GF-D8 (cell line): ENCODE data around the gene THSD4.
"Not testable (repeated sequence)": the region's sequence is repeated elsewhere in the genome, so short reads cannot be mapped to it uniquely, and the experiment has no call there.

Experiments
- DNase-seq: peaks from one replicate; lab custom pipeline; 2025; lab: John Stamatoyannopoulos, UW

Gene THSD4

DNA sequence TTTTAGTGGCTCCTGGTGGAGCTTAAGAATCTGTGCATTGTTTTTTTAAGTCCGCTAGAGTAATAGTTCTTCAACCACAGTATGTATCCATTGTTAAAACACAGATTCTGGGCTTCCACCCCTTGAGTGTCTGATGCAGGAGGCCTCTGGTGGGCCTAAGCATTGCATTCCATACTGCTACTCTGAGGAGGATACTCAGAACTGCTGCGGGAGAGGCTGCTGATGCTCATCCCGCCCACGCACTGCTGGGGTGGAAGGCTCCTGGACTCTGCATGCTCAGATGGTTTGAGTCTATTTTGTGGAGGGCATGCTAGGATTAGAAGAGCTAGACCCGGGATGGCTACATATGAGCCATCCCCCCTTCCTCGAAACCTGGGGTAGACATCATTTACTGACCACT, 74.4 kb downstream of the THSD4 start:
- DNase-seq, result no peak

DNA sequence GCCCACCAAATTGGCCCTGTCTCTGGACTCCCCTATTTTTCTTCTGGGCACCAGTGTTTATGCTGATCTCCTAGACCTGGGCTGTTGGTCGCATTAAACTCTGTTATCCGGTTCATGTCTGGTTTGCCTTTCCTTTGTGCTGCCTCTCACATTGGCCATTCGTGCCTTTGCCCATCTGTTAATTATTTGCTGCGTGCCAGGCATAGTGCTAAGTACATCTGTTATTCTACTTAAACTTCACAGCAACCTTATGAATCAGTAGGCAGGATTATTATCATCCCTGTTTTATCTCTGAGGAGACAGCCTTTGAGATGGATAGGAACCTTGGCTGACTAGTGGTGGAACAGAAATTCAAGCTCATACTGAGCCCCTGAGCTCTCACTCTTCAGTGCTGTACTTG, 76.0 kb downstream of the THSD4 start:
- DNase-seq, result no peak

DNA sequence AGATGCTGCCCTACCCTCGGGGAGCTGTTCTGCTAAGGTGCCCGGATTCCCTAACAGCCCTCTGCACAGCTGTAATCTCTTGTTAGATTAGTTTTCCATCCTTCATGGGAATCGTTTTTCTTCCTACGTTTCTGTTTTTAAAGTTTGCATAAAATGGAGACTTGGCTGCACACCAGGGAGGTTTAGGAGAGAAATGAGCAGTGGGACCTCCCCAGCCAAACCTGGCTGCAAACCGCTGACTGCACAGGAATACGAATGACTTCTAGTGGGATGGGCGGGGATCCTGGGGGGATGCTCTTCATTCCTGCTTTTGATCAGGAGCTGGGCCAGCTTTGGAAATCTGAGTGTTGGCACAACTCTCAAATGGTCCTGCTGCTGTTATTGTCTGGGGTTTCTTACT, 77.5 kb downstream of the THSD4 start:
- DNase-seq, result no peak

DNA sequence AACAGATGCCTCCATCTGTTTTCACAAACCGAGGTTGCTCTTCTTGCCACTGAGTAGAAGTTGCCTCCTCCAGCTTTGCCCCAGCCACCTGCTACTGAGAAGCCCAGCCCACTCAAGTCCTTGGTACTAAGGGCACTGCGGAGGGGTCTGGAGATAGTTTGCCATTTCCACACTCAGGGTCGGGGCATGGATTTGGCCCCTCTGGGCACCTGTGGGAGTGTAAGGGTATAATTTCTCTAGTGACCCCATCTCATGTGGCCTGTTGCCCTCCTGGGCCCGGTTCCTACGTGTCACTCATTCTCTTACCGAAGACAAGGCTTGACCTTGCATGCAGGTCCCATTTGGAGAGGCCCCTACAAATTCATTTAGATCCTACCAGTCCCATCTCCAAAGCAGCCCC, 79.0 kb downstream of the THSD4 start:
- DNase-seq, result no peak

DNA sequence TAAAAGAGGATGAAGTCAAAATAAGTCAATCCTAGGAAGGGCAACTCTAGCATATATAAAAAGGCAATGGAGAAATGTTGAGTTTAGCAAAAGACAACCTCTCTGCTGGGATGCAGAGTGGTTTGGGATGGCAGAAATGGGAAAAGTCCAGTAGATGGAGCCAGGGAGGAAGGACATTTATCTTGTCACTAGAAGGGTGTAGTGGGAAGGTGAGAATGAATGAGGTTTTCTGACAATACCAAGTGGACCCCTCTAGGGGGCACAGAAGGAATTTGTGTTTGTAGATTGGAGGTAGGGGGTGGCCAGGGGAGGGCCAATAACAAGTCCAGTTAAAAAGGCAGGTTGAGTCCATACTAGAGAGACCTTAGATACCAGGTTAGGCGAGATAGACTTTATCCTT, 80.0 kb downstream of the THSD4 start:
- no peak for DNase-seq

DNA sequence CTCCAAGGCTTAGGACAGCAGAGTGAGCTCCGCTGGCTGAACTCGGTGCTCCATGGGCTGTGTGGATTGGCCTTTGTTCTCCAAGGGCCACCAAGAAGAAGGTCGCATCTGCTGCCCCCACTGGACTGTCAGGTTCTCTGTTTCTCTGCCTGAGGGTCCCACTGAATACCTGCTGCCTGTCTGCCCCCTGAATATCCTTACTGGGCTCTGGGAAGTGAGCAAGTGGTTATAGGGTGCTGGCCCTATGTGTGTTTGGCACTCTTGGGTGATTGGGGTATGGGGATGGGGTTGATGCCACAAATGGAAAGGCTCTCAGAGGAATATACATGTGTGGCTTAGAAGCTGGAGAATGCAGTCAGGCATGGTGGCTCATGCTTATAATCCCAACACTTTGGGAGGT, 82.3 kb downstream of the THSD4 start:
- DNase-seq, result no peak

DNA sequence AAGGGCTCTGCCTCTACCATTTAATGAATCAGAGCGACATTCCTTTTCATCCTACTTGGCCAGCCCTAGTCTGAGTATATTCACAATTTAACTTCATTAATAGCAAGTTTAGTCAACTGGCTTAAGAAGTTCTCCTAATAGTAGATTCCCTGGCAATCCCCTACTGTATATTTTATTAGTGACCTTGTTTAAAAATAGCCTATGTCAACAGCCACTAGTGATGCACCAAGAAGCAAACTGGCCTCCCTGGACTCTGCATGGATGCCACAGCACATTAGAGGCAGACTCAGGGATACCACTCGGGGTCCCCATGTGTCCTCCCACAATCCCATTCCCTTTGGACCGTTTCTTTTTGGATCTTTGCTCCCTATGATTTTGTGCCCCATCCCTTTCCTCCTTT, 83.6 kb downstream of the THSD4 start:
- no peak for DNase-seq

DNA sequence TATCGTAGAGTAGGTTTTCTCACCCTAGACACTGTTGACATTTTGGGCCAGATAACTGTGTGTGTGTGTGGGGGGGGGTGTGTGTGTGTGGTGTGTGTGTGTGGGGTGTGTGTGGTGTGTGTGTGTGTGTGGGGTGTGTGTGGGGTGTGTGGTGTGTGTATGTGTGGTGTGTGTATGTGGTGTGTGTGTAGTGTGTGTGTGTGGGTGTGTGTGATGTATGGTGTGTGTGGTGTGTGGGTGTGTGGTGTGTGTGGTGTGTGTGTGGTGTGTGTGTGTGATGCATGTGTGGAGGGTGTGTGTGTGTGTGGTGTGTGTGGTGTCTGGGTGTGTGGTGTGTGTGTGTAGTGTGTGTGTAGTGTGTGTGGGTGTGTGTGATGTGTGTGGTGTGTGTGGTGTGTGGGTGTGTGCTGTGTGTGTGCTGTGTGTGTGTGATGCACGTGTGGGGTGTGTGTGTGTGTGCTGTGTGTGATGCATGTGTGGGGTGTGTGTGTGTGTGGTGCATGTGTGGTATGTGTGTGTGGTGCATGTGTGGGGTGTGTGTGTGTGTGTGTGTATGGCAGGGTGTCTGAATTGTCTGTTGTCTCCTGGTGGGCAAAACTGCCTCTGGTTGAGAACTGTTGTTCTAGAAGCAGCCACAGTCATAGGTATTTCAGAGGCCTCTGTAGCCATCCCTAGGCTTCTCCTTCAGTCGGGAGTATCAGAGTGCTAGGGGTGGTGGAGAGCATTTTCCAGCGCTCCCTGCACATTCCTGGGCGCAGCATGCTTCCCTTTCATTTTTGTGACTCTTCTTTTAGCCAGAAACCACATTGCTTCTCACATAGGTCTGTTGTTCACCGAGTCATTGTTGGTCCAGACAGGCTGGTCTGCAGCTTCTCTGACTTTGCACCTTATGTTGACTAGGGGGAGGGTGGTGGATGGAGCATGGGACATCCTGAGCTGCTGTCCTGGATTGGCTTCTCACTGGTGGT, 84.4 kb downstream of the THSD4 start:
- no peak for DNase-seq

DNA sequence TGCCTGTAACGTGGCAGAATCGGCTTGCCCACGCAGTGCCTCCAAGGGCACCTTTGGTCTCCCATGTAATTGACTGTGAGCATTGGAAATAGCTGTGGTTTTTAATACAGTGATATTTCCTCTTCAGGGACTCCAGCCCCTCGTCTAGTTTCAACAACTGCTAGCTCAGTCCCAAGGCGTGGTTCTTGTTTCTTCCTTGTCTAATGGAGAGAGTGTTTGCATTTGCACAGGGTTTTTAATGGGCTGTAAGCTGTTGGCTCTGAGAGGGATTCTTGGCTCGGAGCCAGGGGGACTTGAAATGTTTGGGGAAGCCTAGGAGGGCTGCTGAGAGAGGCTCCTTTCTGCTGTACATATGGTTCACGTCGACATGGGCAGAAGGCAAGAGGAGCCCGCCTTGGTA, 86.2 kb downstream of the THSD4 start:
- no peak for DNase-seq

DNA sequence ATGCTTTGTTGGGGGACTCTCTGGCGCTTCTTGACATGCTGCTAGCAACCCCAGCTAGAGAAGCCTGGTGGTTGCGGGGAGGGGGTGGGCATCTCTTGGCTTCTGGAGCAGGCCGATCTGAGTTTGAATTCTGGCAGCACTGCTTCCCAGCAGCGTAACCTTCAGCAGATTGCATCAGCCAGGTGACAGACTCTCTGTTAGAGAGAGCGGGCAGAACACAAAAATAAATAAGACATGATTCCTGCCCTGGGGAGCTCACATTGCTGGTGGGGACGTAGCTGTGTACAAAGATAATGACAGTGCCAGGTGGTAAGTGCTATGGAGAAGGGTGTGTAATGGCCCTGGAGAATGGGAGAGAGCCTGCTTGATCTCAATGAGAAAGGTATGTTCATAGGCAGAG, 87.4 kb downstream of the THSD4 start:
- DNase-seq, result no peak

DNA sequence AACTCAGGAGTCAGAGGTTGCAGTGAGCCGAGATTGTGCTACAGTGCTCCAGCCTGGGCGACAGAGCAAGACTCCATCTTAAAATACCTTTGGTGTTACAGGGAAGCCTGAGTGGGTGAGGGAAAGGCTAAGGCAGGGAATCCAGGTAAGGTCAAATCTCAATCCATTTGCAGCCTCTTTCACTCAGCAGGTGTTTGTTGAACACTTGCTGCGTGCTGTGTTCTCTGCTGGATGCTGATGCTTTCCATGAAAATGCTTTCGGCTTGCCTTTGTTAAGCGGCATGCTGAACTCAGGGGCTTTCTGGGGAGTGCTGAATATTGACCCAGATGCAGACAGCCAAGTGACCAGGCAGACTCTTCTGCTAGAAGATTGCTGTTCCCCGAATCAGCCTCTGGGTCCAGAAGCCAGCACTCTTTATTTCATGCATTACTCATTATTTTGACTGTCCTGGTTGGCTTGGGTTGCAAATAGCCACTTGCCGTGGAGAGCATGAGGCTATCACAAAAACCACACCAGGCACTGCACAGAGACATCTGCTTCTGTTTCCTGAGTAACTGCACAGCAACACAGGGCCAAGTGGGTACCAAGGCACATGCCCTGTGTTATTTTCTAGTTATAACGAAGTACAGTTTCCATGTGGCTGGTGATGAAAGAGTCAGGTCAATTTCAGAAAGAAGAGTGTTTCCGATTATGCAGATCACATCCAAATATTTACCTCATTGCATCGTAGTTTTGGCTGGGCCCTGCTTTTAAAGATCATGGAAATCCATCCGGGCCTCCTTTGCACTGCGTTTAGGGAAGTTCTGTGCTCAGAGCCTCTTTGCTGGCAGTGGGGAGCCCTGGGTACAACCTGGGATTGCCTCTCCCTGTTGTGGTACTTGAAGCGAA, 88.6 kb downstream of the THSD4 start:
- no peak for DNase-seq

DNA sequence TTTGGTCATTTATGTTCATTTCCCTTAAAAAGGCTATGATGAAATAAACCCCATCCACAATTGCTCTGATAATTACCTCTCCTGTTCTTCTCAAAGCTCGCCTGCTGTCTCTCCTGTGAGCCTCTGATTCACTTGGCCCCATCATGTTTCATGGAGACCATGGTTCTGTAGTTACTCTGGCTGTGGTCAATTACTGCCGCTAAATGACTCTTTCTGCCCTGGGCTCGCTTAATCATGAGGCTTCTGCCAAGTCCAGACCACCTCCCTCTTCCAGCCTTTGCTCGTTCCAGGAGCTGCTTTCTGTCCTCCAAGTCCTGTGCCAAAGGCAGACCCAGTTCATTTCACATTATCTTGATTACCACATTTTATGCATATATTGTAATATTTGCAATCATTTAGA, 91.9 kb downstream of the THSD4 start:
- DNase-seq, result no peak

DNA sequence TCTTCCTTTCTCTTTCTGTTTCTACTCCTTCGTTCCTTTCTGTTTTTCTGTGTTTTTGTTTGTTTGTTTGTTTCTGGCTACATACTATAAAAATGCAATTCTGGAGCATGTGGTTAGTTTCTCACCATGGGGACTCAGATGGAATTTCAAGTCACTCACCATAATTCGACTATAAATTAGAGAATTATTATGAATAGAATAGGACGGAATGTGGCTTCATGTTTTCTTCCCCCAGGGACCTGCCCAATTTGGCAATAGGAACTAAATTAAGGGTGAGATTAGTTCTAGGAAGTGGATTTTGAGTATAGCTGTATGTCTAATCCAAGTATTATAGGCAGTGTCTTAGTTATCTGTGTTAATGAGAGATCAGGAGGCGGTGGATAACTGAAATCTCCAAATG, 96.9 kb downstream of the THSD4 start:
- DNase-seq, result no peak

DNA sequence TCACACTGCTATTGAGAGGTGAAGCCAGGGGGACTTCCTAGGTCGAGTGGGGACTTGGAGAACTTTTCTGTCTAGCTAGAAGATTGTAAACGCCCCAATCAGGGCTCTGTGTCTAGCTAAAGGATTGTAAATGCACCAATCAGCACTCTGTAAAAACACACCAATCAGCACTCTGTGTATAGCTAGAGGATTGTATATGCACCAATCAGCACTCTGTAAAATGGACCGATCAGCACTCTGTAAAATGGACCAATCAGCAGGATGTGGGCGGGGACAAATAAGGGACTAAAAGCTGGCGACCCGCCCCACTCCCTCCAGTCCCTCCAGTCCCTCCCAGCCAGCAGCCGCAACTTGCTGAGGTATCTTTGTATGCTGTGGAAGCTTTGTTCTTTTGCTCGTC, 98.7 kb downstream of the THSD4 start:
- DNase-seq, result not testable (repeated sequence)

DNA sequence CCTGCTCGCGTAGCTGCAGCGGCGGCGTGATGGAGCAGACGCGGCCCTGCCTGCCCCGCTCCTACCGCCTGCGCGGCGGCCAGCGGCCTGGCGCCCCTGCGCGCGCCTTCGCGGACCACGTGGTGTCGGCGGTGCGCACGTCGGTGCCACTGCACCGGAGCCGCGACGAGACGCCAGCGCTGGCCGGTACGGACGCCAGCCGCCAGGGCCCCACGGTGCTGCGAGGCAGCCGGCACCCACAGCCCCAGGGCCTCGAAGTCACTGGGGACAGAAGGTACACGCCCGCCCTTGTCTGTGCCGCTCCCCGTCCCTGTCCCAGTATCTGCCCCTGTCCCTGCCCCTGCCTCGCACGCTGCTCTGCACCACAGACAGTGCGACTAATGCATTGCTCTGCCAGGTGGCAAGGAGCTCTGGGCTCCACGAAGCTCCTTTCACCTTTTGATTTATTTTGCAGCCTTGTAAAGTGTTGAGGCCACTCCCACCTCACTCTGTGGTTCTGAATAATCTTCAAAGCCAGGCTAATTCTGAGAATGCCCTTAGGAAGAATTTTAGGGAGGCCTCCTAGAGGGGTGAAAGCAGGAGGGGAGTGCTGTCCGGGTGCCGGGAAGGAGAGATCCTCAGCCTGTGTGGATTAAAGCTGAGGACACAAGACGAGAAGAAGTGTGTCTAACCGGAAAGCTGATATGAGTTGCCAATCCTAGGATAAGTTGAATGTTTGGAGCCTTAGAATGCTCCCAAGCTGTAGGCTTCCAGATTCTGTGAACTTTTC, 100.0 kb downstream of the THSD4 start:
- DNase-seq, result no peak

DNA sequence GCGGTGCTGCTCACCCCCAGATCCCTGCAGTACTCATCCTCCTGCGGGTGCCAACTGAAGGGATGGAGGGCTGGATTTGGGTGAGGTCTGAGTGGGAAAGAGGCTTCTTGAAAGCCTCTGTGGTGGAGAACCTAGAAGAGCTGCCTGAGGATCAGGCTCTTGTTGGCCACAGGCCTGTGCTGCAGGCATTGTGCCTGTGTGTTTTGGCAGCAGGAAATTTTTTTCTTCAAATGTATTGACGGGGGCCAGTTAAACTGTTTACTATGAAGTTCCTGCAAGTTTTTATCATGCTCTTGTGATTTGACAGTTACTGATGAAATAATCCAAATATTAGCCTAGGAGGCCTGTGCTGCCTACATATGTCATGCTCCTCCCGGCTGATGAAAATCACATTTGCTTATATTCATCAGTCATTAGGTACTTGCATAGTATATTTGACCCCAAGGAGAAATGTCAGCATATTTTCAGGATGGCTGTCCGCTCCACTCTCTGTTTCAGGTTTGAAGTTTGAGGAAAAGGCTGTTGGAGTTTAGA, 103.1 kb downstream of the THSD4 start:
- no peak for DNase-seq

DNA sequence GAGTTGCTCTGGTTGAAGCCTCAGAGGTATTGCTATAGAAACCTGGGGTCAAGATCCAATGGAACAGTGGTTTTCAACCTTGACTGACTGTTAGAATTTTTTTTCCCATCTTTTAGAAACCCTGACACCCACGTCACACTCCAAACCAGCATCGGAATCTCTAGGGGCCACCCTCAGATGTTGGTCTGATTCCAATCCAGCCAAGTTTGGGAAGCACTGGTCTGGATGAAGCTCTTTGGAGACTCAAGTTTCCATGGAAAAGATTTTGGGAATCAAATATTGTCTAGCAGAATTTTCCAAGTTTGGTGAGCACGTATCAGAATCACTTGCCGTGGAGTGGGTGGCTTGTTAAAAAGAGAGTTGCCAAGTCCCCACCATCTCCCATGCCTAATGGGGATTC, 103.8 kb downstream of the THSD4 start:
- no peak for DNase-seq

DNA sequence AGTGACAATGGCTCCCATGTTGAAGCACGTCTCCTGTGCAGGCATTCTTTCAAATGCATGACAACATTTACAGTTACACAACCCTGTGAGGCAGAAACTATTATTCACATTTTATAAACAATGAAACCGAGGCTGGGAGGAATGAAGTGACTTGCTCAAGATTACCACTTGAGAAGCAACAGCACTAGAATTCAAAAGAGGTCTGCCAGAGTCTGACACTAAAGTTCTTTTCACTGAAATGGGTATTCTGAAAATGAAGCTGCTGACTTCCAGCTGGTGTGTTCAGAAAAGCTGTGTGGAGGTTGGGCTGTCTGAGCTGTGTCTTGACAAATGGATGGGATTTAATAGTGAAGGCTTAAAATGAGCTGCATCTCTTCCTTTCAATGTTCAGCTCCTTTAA, 104.4 kb downstream of the THSD4 start:
- no peak for DNase-seq

DNA sequence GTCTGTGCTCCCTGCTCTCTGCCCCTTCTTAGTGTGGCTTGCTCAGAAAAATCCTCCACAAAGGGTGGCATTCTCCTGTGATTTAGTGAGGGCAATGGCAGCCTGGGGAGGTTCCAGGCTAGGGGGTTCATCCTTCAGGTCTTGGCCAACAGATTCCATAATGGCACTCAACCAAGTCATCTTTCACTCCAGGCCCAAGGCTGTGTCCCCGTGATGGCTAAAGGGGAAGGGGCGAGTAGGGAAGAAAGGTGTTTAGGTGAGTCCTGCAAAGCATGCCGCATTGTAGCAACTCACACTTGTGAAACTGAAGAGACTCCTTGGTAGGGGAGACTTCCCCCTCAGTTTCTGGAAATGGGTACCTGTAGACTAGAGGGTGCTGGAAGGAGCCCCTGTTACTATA, 105.6 kb downstream of the THSD4 start:
- DNase-seq, result no peak

DNA sequence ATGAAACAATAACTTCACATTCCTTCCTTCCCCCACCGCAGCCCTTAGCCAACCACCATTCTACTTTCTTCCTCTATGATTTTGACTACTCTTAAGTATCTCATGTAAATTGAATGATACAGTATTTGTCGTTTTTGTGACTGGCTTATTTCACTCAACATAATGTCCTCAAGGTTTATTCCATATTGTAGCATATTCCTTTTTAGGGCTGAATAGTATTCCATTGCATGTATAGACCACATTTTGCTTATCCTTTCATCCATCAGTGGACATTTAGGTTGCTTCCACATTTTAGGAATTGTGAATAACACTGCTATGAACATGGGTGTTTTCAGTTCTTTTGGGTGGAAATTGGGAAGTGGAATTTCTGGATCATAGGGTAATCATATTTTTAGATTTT, 106.1 kb downstream of the THSD4 start:
- DNase-seq, result no peak

DNA sequence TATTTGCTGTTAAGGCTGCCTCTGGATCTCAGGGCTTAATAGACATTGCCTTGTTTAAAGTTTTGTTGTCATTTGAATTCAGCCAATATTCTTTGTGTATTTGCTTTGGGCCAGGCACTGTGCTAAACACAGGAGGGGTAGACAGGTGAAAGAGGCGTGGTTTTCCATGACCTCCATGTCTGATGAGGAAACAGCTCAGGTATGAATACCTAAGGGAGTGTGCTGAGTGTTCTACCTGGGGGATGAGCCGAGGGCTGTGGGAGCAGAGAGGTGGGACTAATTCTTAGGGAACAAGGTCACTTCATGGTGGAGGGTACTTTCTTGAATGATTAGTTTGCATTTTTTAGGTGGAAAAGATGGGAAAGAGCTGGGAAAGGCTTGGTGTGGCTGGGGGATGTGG, 108.2 kb downstream of the THSD4 start:
- DNase-seq, result no peak

DNA sequence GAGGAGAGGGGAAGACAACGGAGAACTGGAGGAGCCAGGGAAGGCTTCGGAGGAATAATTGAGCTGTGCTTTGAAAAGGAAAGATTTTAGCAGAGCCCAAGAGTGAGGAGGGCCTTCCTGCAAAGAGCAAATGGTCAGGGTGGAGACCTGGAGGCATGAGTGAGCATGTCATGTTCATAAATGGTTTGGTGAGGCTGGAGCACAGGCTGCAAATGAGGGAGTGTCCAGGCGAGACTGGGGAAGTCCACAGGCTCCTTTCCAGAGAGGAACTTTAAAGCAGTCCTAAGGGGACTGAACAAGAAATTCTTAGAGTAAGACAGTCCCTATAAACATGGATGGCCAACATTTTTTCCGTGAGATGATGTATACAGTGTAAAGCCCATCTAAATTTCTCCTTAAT, 108.8 kb downstream of the THSD4 start:
- no peak for DNase-seq
